ENCODE data around the gene TRIML1.

TRIML1 gene

GRCh38 chr4:188139141-188139540 is at the start of gene TRIML1:
TSS of gene TRIML1 (plus strand) at chr4:188139441. CDS start at chr4:188139559, 118 bp downstream.
- DNase-seq (ENCODE audit: low read depth, low spot score), result no peak

GRCh38 chr4:188092824-188093223 is 46.4 kb upstream of the TRIML1 start:
- no peak for DNase-seq (ENCODE audit: low read depth, low spot score)

GRCh38 chr4:188106454-188106853 is 32.8 kb upstream of the TRIML1 start:
- no peak for DNase-seq (ENCODE audit: low read depth, low spot score)

GRCh38 chr4:188107931-188108843 is 31.1 kb upstream of the TRIML1 start:
- no peak for DNase-seq (ENCODE audit: low read depth, low spot score)

- DNase-seq (ENCODE audit: low read depth, low spot score), result no peak
These were observed 30.0 kb upstream of the TRIML1 start, which contains the start of gene TRIML2 for GRCh38 chr4:188109157-188109755. TSS of gene TRIML2 (minus strand) at chr4:188109603. CDS start at chr4:188105368, 4,235 bp downstream.

- no peak for DNase-seq (ENCODE audit: low read depth, low spot score)
These were observed 29.2 kb upstream of the TRIML1 start for GRCh38 chr4:188110036-188110435.

GRCh38 chr4:188110741-188111471 is 28.3 kb upstream of the TRIML1 start:
- no peak for DNase-seq (ENCODE audit: low read depth, low spot score)

- DNase-seq (ENCODE audit: low read depth, low spot score), result no peak
These were observed 27.3 kb upstream of the TRIML1 start for GRCh38 chr4:188111955-188112354.

GRCh38 chr4:188113156-188113555 is 26.1 kb upstream of the TRIML1 start:
- no peak for DNase-seq (ENCODE audit: low read depth, low spot score)

GRCh38 chr4:188117631-188118324 is 21.5 kb upstream of the TRIML1 start:
- no peak for DNase-seq (ENCODE audit: low read depth, low spot score)

GRCh38 chr4:188121530-188121929 is 17.7 kb upstream of the TRIML1 start:
- no peak for DNase-seq (ENCODE audit: low read depth, low spot score)

GRCh38 chr4:188127214-188127874 is 11.9 kb upstream of the TRIML1 start:
- DNase-seq (ENCODE audit: low read depth, low spot score), result no peak

GRCh38 chr4:188130355-188130754 is 8.9 kb upstream of the TRIML1 start:
- DNase-seq (ENCODE audit: low read depth, low spot score), result no peak

- no peak for DNase-seq (ENCODE audit: low read depth, low spot score)
These were observed 7.0 kb upstream of the TRIML1 start for GRCh38 chr4:188132232-188132631.

GRCh38 chr4:188138227-188138626 is 1.0 kb upstream of the TRIML1 start:
- no peak for DNase-seq (ENCODE audit: low read depth, low spot score)

GRCh38 chr4:188139671-188140070 is 430 bp downstream of the TRIML1 start:
- no peak for DNase-seq (ENCODE audit: low read depth, low spot score)

GRCh38 chr4:188143731-188144130 is 4.5 kb downstream of the TRIML1 start:
- no peak for DNase-seq (ENCODE audit: low read depth, low spot score)

GRCh38 chr4:188145601-188146000 is 6.4 kb downstream of the TRIML1 start:
- no peak for DNase-seq (ENCODE audit: low read depth, low spot score)

GRCh38 chr4:188146618-188147017 is 7.4 kb downstream of the TRIML1 start:
- DNase-seq (ENCODE audit: low read depth, low spot score), result no peak

GRCh38 chr4:188147176-188147575 is 7.9 kb downstream of the TRIML1 start:
- no peak for DNase-seq (ENCODE audit: low read depth, low spot score)

- DNase-seq (ENCODE audit: low read depth, low spot score), result no peak
These were observed 8.5 kb downstream of the TRIML1 start for GRCh38 chr4:188147776-188148175.
